Gastroesophageal sphincter (tissue), 4 donors: ENCODE data around the gene MEGF6. TPM values are rescaled to one million over a fixed set of nuclear protein-coding genes. Genes with fewer than 3 reads are reported as not detected.

Experiments
- ATAC-seq: fragments of 150-250 bp; one replicate; pipeline ENCODE4 v1.9.1; 2016; ENCODE audit warnings: mild to moderate bottlenecking, moderate library complexity
- H3K27ac ChIP-seq, 4 donors: fragments of 200-600 bp; sonication (generic) in 3 of 4; 1 replicate in 3 of 4; 2 replicates in 1 of 4; pipeline ENCODE4 v1.5.1; 2016 to 2019
- H3K27me3 ChIP-seq: fragments of 200-600 bp; sonication (generic); one replicate; pipeline ENCODE4 v1.5.1; 2019
- H3K36me3 ChIP-seq, 2 donors: fragments of 200-600 bp; sonication (generic); one replicate each; pipeline ENCODE4 v1.5.1; 2019; ENCODE audit warnings: control low read depth in 1 of 2
- H3K4me1 ChIP-seq, 3 donors: fragments of 200-600 bp; sonication (generic); 1 replicate in 2 of 3; 2 replicates in 1 of 3; pipeline ENCODE4 v1.5.1; 2016 to 2019; ENCODE audit warnings: control low read depth in 2 of 3
- H3K4me3 ChIP-seq, 2 donors: fragments of 200-600 bp; sonication (generic); one replicate each; pipeline ENCODE4 v1.5.1; 2019; ENCODE audit warnings: mild to moderate bottlenecking in 1 of 2, moderate library complexity in 1 of 2
- H3K9me3 ChIP-seq, 3 donors: fragments of 200-600 bp; sonication (generic); one replicate each; pipeline ENCODE4 v1.5.1; 2017 to 2019; ENCODE audit warnings: control low read depth in 2 of 3
- EP300 ChIP-seq: sonication (generic); formaldehyde crosslinking; IDR thresholded peaks from one replicate; pipeline ENCODE4 v1.6.1; 2017; ENCODE audit warnings: antibody characterized with exemption, mild to moderate bottlenecking
- POLR2A ChIP-seq, 2 donors: fragments of 450-650 bp; IDR thresholded peaks; one replicate each; pipeline ENCODE4 v1.6.1; 2017; ENCODE audit warnings: antibody characterized with exemption in 2 of 2, mild to moderate bottlenecking in 2 of 2, moderate library complexity in 1 of 2
- POLR2AphosphoS5 ChIP-seq: sonication (generic); formaldehyde crosslinking; IDR thresholded peaks from one replicate; pipeline ENCODE4 v1.6.1; 2017; ENCODE audit warnings: antibody characterized with exemption
- WGBS, 2 donors: methylation state at CpG; one replicate each; pipeline ENCODE4 v1.1.5; 2018; ENCODE audit warnings: low coverage in 1 of 2; 5-methylcytosine and 5-hydroxymethylcytosine counted together
- total RNA-seq, 4 donors: library from RNA; depleted of rRNA; stranded (reverse); fragments of >200 nt; gene quantifications; one replicate each; pipeline ENCODE4 v1.1.0, GENCODE V29; 2016
- TF ChIP-seq, protein P1 (sequence below), 4 experiments: fragments of 200-600 bp in 2 of 4; fragments of 450-650 bp in 2 of 4; sonication (generic) in 1 of 4; IDR thresholded peaks; one replicate each; pipeline ENCODE4 v1.5.1; 2017 to 2019; ENCODE audit warnings: antibody characterized with exemption in 4 of 4, mild to moderate bottlenecking in 2 of 4, moderate library complexity in 2 of 4

MEGF6 gene
- total RNA-seq, 4 donors from 2014 or later, result 4.7 to 15.5 (median 10.8) TPM

DNA sequence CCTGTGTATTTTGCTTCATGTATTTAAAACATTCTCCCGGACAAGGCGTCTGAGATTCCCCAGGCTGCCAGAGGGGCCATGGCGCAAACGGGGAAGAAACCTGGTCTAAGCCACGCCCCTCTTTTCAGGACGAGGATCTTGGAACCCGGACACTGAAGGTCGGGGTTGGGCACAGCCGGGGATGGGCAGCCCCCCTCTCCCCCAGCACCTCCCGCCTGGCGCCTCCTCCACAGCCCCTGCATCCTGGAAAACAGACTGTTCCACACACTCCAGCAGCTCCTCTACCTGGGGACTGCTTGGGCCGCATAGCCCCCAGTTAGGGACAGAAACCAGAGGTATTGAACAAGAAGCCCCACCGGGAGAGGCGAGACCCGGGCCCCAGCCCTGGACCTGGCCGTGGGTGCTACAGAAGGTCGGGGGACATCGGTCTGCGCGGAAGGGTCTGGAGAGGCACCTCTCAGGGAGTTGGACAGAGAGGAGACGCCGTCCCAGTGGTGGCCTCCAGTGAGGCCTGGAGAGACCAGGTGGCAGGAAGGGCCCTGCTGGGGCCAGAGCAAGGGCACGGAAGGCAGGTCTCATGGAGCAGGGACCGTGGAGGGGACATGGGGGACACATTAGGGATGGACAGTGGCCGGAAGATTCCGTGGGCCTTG, 46.4 kb upstream of the MEGF6 start:
- Histone ChIP-seq H3K4me1 (peaks cover 0 to 4% (median 0%) of the 10 kb centered on the region in 3 donors), H3K27me3 (peaks cover 64% of the 10 kb centered on the region), H3K36me3 (no peaks in the 10 kb centered on the region), H3K4me3 (no peak overlapping the region), H3K9me3 (no peaks in the 10 kb centered on the region), H3K27ac (no peak overlapping the region)
- ATAC-seq, result no peak
- 58 to 100% methylated on average over 1 to 13 of the region's 26 CpGs for WGBS, 2 donors
- TF ChIP-seq POLR2A (IDR thresholded peaks at IDR 0.05) (no peak), POLR2AphosphoS5 (no peak), EP300 (no peak)
- TF ChIP-seq, protein P1, sequence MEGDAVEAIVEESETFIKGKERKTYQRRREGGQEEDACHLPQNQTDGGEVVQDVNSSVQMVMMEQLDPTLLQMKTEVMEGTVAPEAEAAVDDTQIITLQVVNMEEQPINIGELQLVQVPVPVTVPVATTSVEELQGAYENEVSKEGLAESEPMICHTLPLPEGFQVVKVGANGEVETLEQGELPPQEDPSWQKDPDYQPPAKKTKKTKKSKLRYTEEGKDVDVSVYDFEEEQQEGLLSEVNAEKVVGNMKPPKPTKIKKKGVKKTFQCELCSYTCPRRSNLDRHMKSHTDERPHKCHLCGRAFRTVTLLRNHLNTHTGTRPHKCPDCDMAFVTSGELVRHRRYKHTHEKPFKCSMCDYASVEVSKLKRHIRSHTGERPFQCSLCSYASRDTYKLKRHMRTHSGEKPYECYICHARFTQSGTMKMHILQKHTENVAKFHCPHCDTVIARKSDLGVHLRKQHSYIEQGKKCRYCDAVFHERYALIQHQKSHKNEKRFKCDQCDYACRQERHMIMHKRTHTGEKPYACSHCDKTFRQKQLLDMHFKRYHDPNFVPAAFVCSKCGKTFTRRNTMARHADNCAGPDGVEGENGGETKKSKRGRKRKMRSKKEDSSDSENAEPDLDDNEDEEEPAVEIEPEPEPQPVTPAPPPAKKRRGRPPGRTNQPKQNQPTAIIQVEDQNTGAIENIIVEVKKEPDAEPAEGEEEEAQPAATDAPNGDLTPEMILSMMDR (IDR thresholded peaks at IDR 0.05), result no peak

DNA sequence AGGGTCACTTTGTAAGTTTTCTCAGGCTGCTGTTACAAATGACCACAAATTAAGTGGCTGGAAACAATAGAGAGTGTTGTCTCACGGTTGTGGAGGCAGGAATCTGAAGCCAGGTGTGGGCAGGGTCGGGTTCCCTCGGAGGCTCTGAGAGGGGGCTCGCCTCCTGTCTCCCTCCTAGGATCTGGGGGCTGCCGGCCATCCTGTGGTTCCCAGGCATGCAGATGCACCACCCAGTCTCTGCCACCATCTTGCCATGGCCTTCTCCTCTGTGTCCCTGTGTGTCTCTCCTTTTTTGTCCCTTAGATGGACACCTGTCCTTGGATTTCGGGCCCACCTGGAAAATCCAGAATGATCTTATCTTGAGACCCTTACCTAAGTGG, 45.8 kb upstream of the MEGF6 start:
- WGBS, 2 donors, result 70 to 82% methylated on average over 4 to 5 of the region's 6 CpGs
- TF ChIP-seq, protein P1 (IDR thresholded peaks at IDR 0.05), result no peak
- no peak for TF ChIP-seq POLR2AphosphoS5
- no peak for TF ChIP-seq EP300
- no peak for TF ChIP-seq POLR2A (IDR thresholded peaks at IDR 0.05)
- H3K27ac ChIP-seq, result no peak overlapping the region
- peaks cover 64% of the 10 kb centered on the region for H3K27me3 ChIP-seq
- no peak overlapping the region for H3K4me3 ChIP-seq
- H3K36me3 ChIP-seq, result no peaks in the 10 kb centered on the region
- peaks cover 0 to 10% (median under 1%) of the 10 kb centered on the region in 3 donors for H3K4me1 ChIP-seq
- no peaks in the 10 kb centered on the region for H3K9me3 ChIP-seq
- no peak for ATAC-seq

DNA sequence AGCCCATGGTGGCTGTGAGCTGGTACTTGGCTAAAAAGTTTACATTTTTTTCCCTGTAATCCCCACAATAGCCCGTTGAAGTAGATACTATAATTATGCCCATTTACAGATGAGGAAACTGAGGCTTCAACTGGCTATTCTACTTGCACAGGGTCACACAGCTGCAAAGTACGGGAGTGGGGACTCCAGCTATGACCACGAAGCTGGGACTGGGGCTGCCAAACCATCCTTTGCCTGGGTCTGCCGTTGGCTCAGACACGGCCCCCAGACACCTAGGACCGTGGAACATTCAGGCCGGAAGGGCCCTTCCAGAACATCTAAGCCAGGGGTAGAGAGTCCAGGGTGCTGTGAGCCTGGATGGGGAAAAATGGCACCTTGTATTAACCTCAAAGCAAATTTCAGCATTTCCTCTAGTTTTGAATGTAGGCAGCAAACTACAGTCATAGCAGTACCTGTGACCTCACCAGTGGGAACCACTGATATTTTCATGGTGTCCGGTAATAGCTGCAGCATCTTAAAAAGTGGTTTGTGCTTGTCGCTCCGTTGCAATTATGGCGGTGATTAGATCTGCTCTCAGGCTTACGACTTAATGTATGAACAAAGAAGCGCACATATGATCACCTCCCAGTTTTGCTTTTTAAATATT, 45.3 kb upstream of the MEGF6 start:
- Histone ChIP-seq H3K9me3 (no peaks in the 10 kb centered on the region), H3K27me3 (peaks cover 66% of the 10 kb centered on the region), H3K27ac (no peak overlapping the region), H3K36me3 (no peaks in the 10 kb centered on the region), H3K4me1 (peaks cover 0 to 15% (median 6%) of the 10 kb centered on the region in 3 donors), H3K4me3 (no peak overlapping the region)
- TF ChIP-seq, protein P1 (IDR thresholded peaks at IDR 0.05), result no peak
- no peak for TF ChIP-seq POLR2A (IDR thresholded peaks at IDR 0.05)
- TF ChIP-seq POLR2AphosphoS5, result no peak
- TF ChIP-seq EP300, result no peak
- 82 to 85% methylated on average over 6 to 8 of the region's 13 CpGs for WGBS, 2 donors
- ATAC-seq, result no peak

DNA sequence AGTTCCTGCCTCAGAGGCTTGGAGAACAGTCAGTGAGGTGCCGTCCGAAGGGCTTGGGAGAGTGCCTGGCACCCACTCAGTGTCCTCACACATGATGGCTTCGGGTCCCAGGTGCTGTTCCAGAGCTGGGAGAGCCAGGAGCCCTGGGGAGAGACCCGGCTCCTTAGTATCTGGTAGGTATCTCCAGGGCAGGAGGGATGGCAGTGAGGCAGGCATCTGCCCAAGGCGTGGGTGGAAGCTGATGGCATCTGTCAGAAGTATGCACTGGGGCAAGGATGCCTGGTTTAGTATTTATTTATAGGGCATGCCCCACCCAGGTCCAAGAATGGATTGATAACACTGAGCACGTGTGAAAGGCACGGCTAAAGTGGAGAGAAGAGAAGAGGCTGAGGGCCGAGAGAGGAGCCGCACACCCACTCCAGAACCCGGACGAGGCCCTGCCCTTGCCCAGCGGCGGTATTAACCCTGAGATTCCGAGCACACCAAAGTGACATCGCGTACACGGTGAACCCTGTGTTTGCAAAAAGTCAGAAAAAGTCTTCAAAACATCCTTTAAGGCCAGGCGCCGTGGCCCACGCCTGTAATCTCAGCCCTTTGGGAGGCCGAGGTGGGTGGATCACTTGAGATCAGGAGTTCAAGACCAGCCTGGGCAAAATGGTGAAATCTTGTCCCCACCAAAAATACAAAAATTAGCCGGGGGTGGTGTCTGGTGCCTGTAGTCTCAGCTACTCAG, 43.4 kb upstream of the MEGF6 start:
- H3K27me3 ChIP-seq, result peaks cover 79% of the 10 kb centered on the region
- ATAC-seq, result no peak
- no peaks in the 10 kb centered on the region for H3K9me3 ChIP-seq
- no peak overlapping the region for H3K4me3 ChIP-seq
- 79% methylated on average over 8 of the region's 22 CpGs; no CpG with 5 or more reads in 1 of the 2 donors for WGBS, 2 donors
- H3K36me3 ChIP-seq, result no peaks in the 10 kb centered on the region
- H3K27ac ChIP-seq, result no peak overlapping the region
- peaks cover 2 to 31% (median 21%) of the 10 kb centered on the region in 3 donors for H3K4me1 ChIP-seq
- TF ChIP-seq, protein P1 (IDR thresholded peaks at IDR 0.05), result no peak
- TF ChIP-seq POLR2AphosphoS5 (no peak), POLR2A (IDR thresholded peaks at IDR 0.05) (no peak), EP300 (no peak)
